NCI-H748 treated with DMSO at 0.1 percent for 48 hours (cell line): Measurements from ENCODE around the gene AMOTL2.

Experiments
- DNase-seq: peaks from one replicate; lab custom pipeline; 2025; lab: John Stamatoyannopoulos, UW

The AMOTL2 gene

GRCh38 chr3:134366221-134366927 lies 7.9 kb downstream of the AMOTL2 start:
- DNase-seq, result no peak

- no peak for DNase-seq
These were observed 8.5 kb downstream of the AMOTL2 start for GRCh38 chr3:134365766-134366065.

- DNase-seq, result no peak
These were observed 9.1 kb downstream of the AMOTL2 start for GRCh38 chr3:134364936-134365765.

- DNase-seq, result no peak
These were observed 9.9 kb downstream of the AMOTL2 start for GRCh38 chr3:134364061-134364935.

- no peak for DNase-seq
These were observed 10.9 kb downstream of the AMOTL2 start for GRCh38 chr3:134363381-134363755.

- DNase-seq, result no peak
These were observed 11.4 kb downstream of the AMOTL2 start for GRCh38 chr3:134362670-134363380.

GRCh38 chr3:134362221-134362620 lies 12.0 kb downstream of the AMOTL2 start:
- DNase-seq, result no peak

- DNase-seq, result no peak
These were observed 12.9 kb downstream of the AMOTL2 start for GRCh38 chr3:134361162-134361835.

- no peak for DNase-seq
These were observed 14.2 kb downstream of the AMOTL2 start for GRCh38 chr3:134360046-134360445.

- DNase-seq, result no peak
These were observed 14.9 kb downstream of the AMOTL2 start for GRCh38 chr3:134359121-134360010.

- DNase-seq, result no peak
These were observed 16.1 kb downstream of the AMOTL2 start for GRCh38 chr3:134357914-134358811.

GRCh38 chr3:134357261-134357913 lies 16.9 kb downstream of the AMOTL2 start:
- no peak for DNase-seq

- no peak for DNase-seq
These were observed 17.7 kb downstream of the AMOTL2 start for GRCh38 chr3:134356411-134357040.

GRCh38 chr3:134355416-134355815 lies 18.8 kb downstream of the AMOTL2 start:
- no peak for DNase-seq

GRCh38 chr3:134354612-134355251 lies 19.5 kb downstream of the AMOTL2 start:
- DNase-seq, result no peak

- DNase-seq, result no peak
These were observed 20.2 kb downstream of the AMOTL2 start for GRCh38 chr3:134353831-134354611.
